ENCODE data around the gene ASB15. TPM values are rescaled to one million over a fixed set of nuclear protein-coding genes. Genes with fewer than 3 reads are reported as not detected.

Gene ASB15
- total RNA-seq, 1 donor from 2014 or later, result not detected

- no peak for DNase-seq
Measured at GRCh38 chr7:123637878-123638277, 36.3 kb downstream of the ASB15 start.

- no peak for DNase-seq
Measured at GRCh38 chr7:123639631-123640030, 38.0 kb downstream of the ASB15 start.

GRCh38 chr7:123640583-123640982 is 39.0 kb downstream of the ASB15 start:
- no peak for DNase-seq

DNA sequence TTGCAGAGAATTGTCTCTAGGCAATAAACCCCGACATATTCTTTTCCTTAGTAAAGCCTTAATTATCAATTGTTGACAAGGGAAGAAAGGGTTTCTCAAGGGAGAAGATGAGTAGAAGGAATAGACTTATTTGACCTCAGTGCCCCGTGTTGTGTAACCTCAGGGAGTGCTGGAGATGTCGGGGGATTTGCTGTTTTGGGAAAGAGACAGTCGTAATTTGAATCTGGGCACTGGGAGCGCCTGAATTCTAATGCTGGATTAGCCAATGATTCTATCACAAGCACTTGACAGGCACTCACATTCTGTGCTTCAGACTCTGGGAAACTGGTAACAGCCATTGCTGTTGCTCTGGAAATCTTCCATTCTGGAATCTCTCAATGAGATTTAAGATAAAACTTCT is 40.3 kb downstream of the ASB15 start:
- DNase-seq, result no peak

DNA sequence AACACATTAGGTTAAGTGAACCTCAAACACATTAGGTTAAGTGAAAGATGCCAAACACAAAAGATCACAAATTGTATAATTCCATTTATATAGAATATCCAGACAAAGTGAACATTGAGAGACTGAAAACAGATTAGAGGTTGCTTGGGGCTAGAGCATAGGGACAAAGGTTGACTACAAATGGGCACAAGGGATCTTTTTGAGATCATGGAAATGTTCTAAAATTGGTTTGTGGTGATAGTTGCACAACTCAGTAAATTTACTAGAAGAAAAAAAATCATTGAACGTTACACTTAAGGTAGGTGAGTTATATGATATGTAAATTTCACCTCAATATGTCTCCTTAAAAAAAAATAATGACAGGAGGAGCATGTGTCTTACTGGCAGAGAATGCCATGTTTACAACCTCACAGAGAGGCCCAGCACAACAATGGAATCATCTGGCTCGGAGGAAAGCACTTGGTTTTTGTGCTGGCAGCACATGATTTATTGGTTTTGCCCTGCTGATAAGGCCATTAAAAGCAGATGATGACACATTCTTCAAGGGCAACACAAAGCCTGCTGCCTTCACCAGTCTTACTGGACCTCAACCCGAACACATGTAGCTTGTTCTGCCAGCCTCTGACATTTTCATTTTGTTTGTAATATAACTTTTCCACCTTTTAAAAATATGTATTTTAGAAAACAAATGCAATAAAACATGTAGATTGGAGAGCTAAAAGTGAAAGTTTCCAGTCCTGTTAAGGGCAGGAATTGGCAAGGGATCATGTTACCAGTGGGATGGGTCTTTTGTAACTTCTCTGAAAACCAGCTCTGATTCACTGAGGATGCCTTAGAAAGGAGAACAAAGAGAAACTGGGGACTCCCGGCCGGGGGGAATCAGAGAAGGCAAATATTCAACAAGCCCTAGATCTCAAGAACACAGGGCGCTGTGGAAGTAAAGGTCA is 42.1 kb downstream of the ASB15 start:
- DNase-seq, result no peak

DNA sequence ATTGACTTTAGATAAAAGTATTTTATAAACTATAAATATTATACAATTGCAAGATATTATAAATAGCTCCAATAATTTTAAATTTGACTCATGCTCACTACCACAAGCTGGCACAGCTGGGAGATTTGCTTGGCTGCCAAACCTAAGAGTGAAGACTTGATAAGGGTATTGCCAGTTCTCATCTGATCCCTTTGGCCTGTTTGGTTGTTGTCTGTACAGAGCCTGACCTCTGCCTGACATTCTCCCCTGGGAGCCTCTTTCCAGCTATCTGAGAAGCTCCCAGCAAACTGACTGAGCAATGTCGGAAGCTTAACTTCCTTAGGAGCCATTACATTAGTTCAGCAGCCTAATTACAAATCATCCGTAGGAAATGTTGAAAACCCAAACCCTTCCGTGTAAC is 43.9 kb downstream of the ASB15 start:
- DNase-seq, result no peak

- DNase-seq, result no peak
Measured at GRCh38 chr7:123647106-123647730, 45.6 kb downstream of the ASB15 start.

DNA sequence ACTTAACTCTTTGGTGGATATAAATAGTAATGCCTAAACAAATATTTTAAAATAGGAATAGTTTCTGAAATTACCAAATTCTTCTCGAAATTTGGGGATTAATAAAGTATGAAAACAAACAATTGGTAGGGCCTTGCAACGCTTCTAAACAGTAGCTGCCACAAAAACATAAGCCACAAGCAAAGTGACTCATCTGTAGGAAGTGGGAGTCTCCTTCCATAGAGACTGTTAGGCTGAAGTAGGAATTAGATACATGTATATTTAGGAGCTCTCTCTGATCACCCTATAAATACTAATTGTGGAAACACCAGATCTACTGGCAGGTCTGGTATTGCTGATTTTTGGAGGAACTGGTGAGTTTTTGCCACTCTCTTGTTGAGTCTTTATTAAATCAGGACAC is 48.3 kb downstream of the ASB15 start:
- DNase-seq, result no peak

- no peak for DNase-seq
Measured at GRCh38 chr7:123650595-123650994, 49.0 kb downstream of the ASB15 start.

GRCh38 chr7:123652406-123652805 is 50.8 kb downstream of the ASB15 start:
- DNase-seq, result no peak

GRCh38 chr7:123653162-123653561 is 51.5 kb downstream of the ASB15 start:
- no peak for DNase-seq

DNA sequence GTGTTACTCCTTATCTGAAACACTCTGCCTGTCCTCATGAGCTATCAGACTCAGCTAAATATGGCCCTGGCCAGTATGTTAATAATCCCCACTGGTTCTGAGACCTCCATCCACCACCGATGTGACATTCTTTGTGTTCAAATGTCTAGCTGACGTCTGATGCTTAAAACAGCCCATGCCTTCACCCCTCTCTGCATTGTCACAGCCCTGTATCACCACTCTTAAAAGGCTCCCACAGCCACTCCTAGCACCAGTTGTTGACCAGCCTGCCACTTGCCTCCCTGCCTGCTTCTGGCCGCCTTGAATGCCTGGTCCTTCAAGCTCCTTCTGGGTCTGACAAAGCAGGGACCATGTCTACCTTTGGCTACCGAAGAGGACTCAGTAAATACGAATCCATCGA is 54.0 kb downstream of the ASB15 start, which contains the start of gene LMOD2:
Gene LMOD2 (plus strand): TSS at position 253 of the 400 bp plus-strand sequence. CDS start 98 bp downstream, at position 351.
- DNase-seq, result no peak

DNA sequence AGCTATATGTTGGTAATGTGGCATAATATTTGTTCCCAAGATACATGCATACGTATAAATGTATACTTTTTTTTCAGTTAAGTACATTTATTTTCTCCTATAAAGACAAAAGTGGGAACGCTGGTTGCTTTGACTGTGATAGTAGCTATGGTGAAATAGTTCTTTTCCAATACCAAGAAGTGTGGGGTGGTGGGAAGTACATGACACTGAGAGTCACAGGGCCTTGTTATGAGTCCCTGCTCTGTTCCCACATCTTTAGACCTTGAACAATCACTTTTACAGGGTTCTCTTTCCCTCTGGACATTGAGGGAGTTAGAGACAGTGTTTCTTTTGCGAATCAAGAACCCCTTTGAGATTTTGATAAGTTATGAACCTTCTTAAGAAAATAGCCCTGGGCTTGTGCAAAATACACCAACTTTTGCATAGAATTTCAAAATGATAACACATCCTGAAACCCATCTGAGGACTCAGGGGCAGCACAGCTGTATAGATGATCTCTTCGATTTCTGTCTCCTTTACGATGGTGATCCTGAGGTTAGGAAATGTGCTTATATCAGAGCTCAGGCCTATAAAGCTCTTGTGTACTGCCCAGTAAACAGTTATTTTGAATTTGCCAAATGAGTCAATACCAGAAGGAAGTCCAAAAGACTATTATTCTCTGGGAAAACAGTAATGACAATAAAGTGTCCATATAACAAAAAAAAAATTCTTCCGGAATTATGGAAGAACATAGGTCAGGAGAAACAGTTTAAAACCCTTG is 55.1 kb downstream of the ASB15 start:
- no peak for DNase-seq

- no peak for DNase-seq
Measured at GRCh38 chr7:123657304-123657685, 55.7 kb downstream of the ASB15 start.

DNA sequence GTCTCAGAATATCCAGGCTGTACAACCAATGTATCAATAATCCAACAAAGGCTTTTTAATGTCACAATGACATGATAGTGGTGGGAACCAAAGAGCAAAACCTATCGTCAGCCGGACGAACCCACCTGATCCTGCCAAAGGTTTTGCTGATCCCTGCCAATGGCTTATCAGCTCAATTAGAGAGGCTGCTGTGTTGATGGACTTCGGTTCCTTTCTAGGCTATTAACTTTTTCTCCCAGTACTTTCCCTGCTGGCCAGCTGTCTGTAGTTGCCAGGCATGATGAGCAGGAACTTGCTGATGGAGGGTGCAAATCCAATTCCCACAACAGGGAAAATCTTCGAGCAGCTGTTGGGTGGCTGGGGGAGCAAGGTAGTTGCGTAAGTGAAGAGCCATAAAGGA is 56.4 kb downstream of the ASB15 start:
- DNase-seq, result no peak

DNA sequence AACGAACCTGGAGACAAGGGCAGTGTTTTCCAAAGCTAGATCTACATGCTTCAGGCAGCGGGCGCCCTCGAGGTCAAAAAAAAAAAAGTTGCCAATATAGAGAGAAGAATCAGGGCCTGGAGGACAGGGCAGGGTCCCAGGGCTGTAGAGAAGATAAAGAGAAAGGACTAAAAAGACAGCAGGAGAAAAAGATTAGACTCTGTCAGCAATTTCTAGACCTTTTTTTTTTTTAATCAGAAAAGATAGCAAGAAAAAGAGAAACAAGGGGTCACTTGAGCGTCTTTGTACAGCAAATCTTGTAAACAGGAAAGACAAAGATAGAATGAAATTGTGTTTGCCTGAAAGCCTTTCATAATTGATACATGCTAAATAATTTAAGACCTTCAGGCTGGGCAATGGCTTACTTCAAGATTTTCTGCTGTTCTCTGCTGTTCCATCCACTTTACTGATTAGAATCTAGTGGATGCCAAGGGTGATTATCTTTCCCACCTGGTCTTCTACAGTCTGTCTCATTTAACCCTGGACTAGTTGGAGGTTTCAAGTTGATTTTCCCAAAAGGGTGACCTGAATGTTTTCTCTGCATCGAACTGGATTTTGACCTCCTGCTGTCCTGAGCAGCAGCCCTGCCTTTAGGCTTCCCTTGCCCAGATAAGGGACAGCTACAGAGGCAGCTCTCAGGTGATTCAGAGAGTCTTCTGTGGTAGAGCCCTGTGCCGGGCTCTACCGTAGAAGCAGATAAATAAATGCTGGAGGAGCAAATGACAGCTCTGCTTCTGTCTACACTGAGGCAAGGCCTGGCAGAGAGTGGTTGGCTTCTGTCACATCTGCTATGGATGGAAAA is 59.1 kb downstream of the ASB15 start:
- DNase-seq, result no peak

- no peak for DNase-seq
Measured at GRCh38 chr7:123661765-123662164, 60.1 kb downstream of the ASB15 start.

- DNase-seq, result no peak
Measured at GRCh38 chr7:123662293-123662692, 60.7 kb downstream of the ASB15 start.

GRCh38 chr7:123662755-123663154 is 61.1 kb downstream of the ASB15 start:
- DNase-seq, result no peak

DNA sequence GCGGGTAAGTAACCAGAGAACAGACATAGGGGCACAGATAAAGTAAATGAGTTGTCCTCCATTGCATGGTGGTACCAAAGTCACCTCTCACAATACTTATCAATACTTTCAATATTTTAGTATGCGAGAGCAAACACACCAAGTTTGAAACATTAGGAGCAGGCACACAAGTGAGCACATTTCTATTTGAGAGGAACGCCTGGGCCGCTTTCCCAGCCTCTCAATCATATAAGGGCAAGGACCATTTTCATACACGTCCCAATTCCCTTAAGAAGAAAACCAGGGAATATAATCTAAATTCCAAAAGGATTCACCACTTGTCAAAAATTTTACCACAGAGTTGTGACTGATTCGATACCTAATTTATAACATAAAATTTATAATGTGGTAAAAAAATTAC is 61.6 kb downstream of the ASB15 start:
- no peak for DNase-seq

- DNase-seq, result no peak
Measured at GRCh38 chr7:123665157-123665556, 63.5 kb downstream of the ASB15 start.

- no peak for DNase-seq
Measured at GRCh38 chr7:123665896-123666295, 64.3 kb downstream of the ASB15 start.
